Measurements from ENCODE around the gene HS6ST1.

- no peak for TF ChIP-seq CTCF (optimal IDR thresholded peaks at IDR 0.05 in 1 of 3, IDR thresholded peaks at IDR 0.05 in 1 of 3, conservative IDR thresholded peaks at IDR 0.05 in 1 of 3; ENCODE audit: extremely low read depth in 1 of 3, insufficient read depth in 2 of 3, low read length in 3 of 3)
- no peak for TF ChIP-seq EZH2 (IDR thresholded peaks at IDR 0.05; ENCODE audit: low read length)
Measured at GRCh38 chr2:128311216-128311754, 7.4 kb downstream of the HS6ST1 start.
